Measurements from ENCODE around the gene RPE.

Gene RPE

GRCh38 chr2:210007895-210008294, 5.5 kb downstream of the RPE start:
- no peak for TF ChIP-seq CTCF (IDR thresholded peaks at IDR 0.05)
- H3K4me1 ChIP-seq = peaks cover 4% of the 10 kb centered on the region
- H3K4me2 ChIP-seq (ENCODE audit: low read length) = no peak overlapping the region
- H3K9me3 ChIP-seq (ENCODE audit: control insufficient read depth, low read length) = no peaks in the 10 kb centered on the region
- H2AFZ ChIP-seq = no peak overlapping the region
- no peak overlapping the region for H3K27ac ChIP-seq
- H3K9ac ChIP-seq = no peak overlapping the region
- H3K4me3 ChIP-seq (ENCODE audit: low read depth, low read length) = no peak overlapping the region
- no peaks in the 10 kb centered on the region for H3K36me3 ChIP-seq (ENCODE audit: control insufficient read depth, insufficient read depth, low read length)
- peaks cover 16% of the 10 kb centered on the region for H3K79me2 ChIP-seq
- H3K27me3 ChIP-seq (ENCODE audit: control insufficient read depth, insufficient read depth, low read length) = no peaks in the 10 kb centered on the region

GRCh38 chr2:210009126-210009525, 6.7 kb downstream of the RPE start:
- H3K27me3 ChIP-seq (ENCODE audit: control insufficient read depth, insufficient read depth, low read length) = no peaks in the 10 kb centered on the region
- H3K79me2 ChIP-seq = peaks cover 8% of the 10 kb centered on the region
- H3K4me3 ChIP-seq (ENCODE audit: low read depth, low read length) = no peak overlapping the region
- no peak overlapping the region for H3K9ac ChIP-seq
- H2AFZ ChIP-seq = no peak overlapping the region
- peaks cover 4% of the 10 kb centered on the region for H3K4me1 ChIP-seq
- no peak overlapping the region for H3K4me2 ChIP-seq (ENCODE audit: low read length)
- H3K27ac ChIP-seq = no peak overlapping the region
- no peak for TF ChIP-seq CTCF (IDR thresholded peaks at IDR 0.05)
- no peaks in the 10 kb centered on the region for H3K36me3 ChIP-seq (ENCODE audit: control insufficient read depth, insufficient read depth, low read length)
- no peaks in the 10 kb centered on the region for H3K9me3 ChIP-seq (ENCODE audit: control insufficient read depth, low read length)

GRCh38 chr2:210009896-210010295, 7.5 kb downstream of the RPE start:
- H3K4me1 ChIP-seq = no peaks in the 10 kb centered on the region
- no peak for TF ChIP-seq CTCF (IDR thresholded peaks at IDR 0.05)
- no peaks in the 10 kb centered on the region for H3K36me3 ChIP-seq (ENCODE audit: control insufficient read depth, insufficient read depth, low read length)

GRCh38 chr2:210020138-210020537, 17.7 kb downstream of the RPE start:
- Histone ChIP-seq H3K9ac (no peak overlapping the region), H3K4me2 (ENCODE audit: low read length) (no peak overlapping the region), H3K27me3 (ENCODE audit: control insufficient read depth, insufficient read depth, low read length) (no peaks in the 10 kb centered on the region), H2AFZ (no peak overlapping the region), H3K36me3 (ENCODE audit: control insufficient read depth, insufficient read depth, low read length) (peaks cover 4% of the 10 kb centered on the region), H3K4me3 (ENCODE audit: low read depth, low read length) (no peak overlapping the region), H3K79me2 (no peaks in the 10 kb centered on the region), H3K9me3 (ENCODE audit: control insufficient read depth, low read length) (no peaks in the 10 kb centered on the region), H3K4me1 (peaks cover 15% of the 10 kb centered on the region), H3K27ac (peak overlapping the region; percentile 27)
- no peak for TF ChIP-seq CTCF (IDR thresholded peaks at IDR 0.05)

More at GRCh38 chr2:210009896-210010295, 7.5 kb downstream of the RPE start:
- H2AFZ ChIP-seq = no peak overlapping the region
- H3K9ac ChIP-seq = no peak overlapping the region
- H3K27me3 ChIP-seq (ENCODE audit: control insufficient read depth, insufficient read depth, low read length) = no peaks in the 10 kb centered on the region
- no peak overlapping the region for H3K4me3 ChIP-seq (ENCODE audit: low read depth, low read length)
- H3K4me2 ChIP-seq (ENCODE audit: low read length) = no peak overlapping the region
- H3K79me2 ChIP-seq = peaks cover 4% of the 10 kb centered on the region
- H3K9me3 ChIP-seq (ENCODE audit: control insufficient read depth, low read length) = no peaks in the 10 kb centered on the region
- no peak overlapping the region for H3K27ac ChIP-seq

GRCh38 chr2:210022824-210023223, 20.4 kb downstream of the RPE start:
- no peak for TF ChIP-seq CTCF (IDR thresholded peaks at IDR 0.05)
- Histone ChIP-seq H2AFZ (no peak overlapping the region), H3K9me3 (ENCODE audit: control insufficient read depth, low read length) (no peaks in the 10 kb centered on the region), H3K9ac (no peak overlapping the region), H3K36me3 (ENCODE audit: control insufficient read depth, insufficient read depth, low read length) (peaks cover 4% of the 10 kb centered on the region), H3K27me3 (ENCODE audit: control insufficient read depth, insufficient read depth, low read length) (no peaks in the 10 kb centered on the region), H3K4me1 (peaks cover 18% of the 10 kb centered on the region), H3K4me2 (ENCODE audit: low read length) (no peak overlapping the region), H3K4me3 (ENCODE audit: low read depth, low read length) (no peak overlapping the region), H3K79me2 (no peaks in the 10 kb centered on the region), H3K27ac (peak overlapping the region; percentile 13)

Measured in parathyroid adenoma (tissue), 2 donors.